Stimulated activated CD4-positive, alpha-beta T cell treated with anti-CD3 and anti-CD28 coated beads, Interleukin-1b, Interleukin-23, amount 100 ng/mL, for 1 hour (primary cell): Measurements from ENCODE around the gene OLFM2.

Source experiments
- DNase-seq, 2 donors: peaks; one replicate each; pipeline ENCODE4 v3.0.0-alpha.2; 2020; ENCODE audit warnings: low read depth in 2 of 2

OLFM2 gene

DNA sequence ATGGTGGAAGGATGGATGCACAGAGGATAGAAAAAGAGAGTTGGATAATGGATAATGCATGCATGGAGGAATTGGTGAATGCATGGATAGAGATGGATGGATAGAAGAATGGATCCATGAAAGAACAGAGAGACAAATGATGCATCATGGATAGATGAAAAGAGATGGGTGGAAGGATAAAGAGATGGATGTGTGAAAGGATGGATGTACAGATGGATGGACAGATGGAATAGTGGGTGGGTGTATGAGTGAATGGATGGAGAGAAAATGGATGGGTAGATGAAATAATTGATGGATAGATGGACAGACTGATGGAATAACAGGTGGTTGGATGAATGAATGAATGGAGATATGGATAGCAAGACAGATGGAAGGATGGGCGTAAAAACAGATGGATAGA is 25.7 kb downstream of the OLFM2 start:
- no peak for DNase-seq

DNA sequence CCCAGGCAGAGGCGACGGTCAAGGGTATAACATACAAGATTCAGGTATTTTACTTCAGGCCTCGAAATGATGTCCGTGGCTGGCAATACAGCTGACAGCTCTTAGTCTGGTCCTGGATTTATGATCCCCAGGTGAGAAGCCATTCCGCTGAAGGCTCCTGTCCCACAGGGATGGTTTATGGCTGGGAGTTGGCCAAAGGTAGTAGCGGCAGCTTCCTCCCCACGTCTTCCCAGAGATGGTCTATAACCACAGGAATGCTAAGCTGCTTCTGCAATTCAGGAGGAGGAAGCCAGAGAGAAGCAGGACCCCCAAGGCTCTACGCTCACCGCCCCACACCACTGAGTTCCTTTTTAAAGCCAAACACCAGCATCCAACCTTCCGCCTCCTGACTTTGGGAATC is 27.1 kb downstream of the OLFM2 start:
- no peak for DNase-seq

DNA sequence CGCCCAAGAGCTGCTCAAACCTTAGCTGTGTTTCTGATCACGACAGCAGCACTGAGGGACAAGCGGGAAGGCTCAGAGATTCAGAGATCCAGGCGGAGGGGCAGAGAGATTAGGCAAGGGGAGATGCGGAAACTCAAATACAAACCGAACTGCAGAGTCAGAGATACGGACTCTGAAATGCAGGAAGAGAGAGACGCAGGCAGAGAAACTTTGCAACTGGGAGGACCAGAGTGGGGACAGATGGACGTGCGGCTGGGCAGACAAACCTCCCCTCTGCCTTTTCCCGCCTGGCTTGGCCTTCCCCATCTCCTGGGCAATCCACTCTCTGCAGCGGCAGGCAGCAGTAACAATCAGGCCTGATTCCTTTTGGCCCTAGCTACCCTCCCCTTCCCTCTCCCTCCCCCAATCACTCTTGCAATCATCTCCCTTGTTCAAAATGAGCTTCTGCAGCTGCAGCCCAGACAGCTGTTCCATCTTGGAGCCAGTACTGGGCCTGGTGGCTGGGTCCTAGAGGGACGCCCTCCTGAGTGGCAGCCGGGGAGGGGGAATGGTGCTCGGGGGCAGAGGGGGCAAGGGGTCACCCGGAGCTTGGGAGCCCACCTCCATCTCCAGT is 29.7 kb downstream of the OLFM2 start:
- DNase-seq: no peak

DNA sequence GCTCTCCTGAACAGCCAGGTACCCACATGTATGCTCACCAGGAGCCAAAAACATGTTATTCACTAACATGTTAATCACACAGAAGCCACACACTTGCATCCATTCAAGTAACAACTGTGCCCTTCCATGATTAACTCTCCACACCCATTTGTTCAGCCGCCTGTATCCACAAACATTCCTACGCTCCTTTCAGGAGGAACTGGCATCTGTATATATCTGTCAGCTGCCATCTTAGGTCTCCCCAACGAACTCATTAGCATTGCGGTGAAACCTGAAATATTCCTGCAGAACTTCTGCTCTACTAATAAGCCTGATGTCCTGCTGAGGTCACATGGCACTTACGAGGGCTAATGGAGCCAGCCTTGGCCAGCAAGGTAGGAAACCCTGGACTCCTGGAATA is 33.0 kb downstream of the OLFM2 start:
- DNase-seq: no peak

DNA sequence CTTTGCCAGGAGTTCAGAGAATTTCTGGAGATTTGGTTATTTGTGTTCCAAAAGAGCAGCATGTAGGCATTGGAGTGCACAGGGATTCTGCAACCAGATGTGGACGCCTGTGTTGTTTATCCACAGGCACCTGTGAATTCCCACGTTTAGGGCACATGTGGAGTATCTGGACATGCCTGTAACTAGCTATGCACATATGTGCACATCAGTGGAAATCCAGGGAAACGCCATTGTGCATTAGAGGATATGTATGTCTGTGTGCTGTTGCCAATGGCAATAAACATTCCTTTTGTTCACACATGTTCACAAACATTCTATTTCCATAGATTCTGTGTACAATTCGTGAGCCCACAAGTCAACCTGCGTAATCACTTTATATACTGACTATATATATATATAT is 34.7 kb downstream of the OLFM2 start:
- DNase-seq: no peak

DNA sequence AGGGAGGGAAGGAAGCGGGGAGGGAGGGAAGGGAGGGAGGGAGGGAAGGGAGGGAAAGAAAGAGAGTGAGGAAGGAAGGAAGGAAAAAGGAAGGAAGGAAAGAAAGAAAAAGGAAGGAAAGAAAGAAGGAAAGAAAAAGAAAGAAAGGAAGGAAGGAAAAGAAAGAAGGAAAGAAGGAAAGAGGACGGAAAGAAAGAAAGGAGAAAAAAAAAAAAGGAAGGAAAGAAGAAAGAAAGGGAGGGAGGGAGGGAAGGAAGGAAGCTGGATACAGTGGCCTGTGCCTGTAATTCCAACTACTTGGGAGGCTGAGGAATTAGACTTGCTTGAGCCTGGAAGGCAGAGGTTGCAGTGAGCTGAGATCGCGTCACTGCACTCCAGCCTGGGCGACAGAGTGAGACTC is 35.3 kb downstream of the OLFM2 start:
- DNase-seq: no peak

DNA sequence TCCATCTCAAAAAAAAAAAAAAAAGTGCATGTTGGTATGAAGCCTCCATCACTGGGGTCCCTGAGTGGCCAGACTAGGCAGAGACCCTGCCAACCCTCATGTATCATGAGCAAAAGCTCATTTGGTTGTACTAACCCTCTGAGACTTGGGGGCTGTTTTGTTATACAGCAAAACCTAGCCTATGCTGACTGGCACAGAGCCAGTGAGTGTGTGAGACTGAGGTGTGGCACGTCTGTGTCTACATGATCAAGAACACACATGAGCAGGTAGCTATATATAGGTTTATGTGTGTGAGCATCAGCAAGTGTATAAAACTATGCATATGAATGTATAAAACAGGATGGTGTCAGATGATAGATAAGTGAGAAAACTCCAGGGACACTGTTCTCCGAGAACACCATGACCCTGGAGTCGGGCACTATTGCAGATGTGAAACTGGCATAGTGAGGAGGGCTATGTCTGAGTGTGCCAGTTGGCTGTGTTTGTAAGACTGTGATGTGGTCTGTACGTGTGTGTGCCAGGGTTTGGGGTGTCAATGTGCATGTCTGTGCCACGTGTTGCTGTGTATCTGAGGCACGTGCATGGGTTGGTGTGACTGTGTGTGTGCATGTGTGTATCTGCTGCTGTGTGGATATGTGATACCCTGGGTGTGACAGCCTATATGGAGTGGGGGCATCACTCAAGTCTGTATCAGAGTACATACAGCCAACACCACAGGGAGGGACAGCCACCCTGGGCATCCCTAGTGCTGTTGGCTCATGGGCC is 44.5 kb downstream of the OLFM2 start:
- DNase-seq: no peak

DNA sequence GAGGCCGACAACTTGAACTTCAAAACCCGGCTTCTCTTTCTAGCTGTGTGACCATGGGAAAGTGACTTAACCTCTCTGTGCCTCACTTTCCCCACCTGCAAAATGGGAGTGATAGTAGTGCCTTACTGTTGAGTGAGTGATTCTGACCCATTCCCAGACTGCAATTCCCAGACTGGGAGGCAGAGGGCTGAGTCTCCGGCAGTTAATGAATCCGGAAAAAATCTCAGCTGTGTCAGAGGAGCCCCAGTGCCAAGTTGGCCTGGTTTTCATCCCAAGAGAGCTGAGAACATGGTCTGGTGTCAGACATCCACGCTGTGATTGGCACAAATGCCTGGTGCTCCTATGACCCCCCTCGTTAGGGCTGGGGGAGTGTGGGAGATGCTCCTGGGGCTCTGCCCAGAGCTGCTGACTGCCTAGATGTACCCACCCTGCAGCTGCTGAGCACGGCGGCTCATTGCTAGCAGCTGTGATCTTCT is 51.2 kb downstream of the OLFM2 start:
- no peak for DNase-seq

DNA sequence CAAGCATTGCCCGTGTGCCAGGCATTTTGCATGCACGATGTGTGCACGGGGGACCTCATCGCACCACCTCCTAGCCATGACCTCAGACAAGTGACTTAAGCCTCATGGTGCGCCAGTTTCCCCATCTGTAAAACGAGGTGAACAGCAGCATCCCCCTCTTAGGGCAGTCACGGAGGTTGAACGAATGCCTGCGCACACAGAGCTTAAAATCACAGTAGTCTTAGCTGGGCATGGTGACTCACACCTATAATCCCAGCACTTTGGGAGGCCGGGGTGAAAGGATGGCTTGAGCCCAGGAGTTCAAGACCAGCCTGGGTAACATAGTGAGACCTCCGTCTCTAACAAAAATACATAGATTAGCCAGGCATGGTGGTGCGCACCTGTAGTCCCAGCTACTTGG is 52.6 kb downstream of the OLFM2 start:
- DNase-seq: no peak

DNA sequence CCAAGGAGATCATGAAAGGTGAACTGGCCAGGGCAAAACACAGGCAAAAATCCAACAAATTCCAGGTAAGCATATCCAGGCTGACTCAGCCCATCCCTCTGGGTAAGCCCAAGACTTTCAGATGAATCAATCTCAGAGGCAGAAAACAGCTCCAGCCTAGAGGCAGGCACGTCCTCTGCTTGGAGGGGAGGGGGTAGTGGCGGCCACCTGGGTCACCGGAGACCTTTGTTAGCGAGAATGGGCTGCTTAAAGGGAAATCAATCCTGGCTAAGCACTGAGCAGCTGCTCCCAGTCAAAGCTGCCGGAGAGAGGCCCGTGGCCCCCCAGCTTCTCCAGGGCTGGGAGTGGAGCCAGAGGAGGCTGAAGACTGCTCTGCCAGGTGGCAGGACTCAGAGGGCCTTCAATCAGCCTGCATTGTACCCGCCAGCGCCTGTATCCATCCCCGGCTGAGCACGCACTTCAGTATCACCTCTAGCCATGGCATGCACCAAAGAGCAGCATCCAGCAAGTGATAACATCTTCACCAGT is 53.0 kb downstream of the OLFM2 start:
- no peak for DNase-seq

DNA sequence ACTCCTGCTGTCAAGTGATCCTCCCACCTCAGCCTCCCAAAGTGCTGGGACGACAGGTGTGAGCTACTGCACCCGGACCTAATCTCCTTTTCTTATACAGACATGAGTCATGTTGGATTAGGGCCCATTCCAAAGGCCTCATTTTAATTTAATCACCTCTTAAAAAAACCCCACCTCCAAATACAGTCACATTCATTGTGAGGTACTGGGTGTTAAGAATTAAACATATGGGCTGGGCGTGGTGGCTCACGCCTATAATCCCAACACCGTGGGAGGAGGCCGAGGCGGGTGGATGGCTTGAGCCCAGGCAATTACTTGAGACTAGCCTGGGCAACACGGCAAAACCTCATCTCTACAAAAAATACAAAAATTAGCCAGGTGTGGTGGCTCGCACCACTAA is 54.6 kb downstream of the OLFM2 start:
- DNase-seq: no peak

DNA sequence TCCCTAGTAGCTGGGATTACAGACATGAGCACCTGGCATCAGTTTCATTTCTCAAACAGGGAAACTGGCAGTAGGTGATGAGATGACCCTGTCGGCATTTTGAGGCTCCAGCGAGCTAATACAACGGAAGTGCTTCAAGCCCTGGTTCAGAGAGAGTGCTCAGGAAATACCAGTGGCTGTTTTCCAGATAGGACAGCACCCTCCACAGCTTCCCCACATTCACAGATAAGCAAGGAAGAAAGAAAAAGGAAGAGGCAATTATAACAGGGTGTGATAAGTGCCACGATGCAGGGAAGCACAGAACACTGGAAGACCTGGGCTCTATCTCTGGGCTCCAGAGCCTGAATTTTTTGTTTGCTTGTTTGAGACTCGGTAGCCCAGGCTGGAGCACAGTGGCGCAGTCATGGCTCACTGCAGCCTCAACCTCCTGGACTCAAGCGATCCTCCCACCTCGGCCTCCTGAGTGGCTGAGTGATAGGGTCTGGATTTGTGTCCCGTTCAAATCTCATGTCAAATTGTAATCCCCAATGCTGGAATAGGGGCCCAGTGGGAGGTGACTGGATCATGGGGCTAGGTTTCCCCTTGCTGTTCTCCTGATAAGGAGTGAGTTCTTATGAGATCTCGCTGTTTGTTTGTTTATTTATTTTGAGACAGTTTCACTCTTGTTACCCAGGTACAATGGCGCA is 57.7 kb downstream of the OLFM2 start:
- no peak for DNase-seq

DNA sequence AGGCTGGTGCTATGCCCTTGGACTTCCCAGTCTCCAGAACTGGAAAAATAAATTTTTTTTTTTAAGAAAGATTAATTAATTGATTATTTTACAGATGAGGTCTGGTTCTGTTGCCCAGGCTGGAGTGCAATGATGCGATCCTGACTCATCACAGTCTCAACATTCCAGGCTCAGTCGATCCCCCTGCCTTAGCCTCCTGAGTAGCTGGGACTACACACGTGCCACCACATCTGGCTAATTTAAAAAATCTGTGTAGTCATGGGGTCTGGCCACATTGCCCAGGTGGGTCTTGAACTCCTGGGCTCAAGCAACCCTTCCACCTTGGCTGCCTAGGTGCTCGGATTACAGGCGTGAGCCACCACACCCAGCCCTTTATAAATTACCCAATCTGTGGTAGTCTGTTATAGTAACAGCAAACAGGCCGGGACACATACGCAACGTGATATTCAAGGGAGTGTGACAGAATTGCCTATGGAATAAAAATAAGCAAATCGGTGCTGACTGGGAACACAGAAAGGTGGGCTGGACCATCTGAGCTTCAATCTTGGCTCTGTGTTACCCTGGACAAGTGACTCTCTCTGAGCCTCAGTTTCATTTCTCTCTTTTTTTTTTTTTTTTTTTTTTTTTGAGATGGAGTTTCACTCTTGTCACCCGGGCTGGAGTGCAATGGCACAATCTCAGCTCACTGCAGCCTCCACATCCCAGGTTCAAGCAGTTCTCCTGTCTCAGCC is 58.4 kb downstream of the OLFM2 start:
- DNase-seq: no peak

DNA sequence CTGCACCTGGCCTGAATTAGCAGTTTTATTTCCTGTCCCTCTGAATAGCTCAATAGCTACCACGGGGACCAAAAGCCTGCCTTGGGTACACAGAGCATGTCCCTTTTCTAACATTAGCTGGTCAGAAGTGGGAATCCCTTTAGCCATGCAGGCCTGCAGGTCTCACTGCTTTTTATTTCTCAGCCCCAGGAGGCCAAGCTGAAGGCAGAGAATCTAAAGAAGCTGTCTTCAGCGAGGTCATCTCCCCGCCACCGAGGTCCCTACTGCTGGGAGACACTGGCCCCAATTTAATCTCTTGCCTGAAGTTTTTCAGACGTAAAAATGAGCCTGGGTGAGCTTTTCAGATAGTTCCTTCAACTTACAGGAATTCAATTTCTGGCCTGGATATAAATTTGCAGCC is 60.5 kb downstream of the OLFM2 start:
- no peak for DNase-seq

DNA sequence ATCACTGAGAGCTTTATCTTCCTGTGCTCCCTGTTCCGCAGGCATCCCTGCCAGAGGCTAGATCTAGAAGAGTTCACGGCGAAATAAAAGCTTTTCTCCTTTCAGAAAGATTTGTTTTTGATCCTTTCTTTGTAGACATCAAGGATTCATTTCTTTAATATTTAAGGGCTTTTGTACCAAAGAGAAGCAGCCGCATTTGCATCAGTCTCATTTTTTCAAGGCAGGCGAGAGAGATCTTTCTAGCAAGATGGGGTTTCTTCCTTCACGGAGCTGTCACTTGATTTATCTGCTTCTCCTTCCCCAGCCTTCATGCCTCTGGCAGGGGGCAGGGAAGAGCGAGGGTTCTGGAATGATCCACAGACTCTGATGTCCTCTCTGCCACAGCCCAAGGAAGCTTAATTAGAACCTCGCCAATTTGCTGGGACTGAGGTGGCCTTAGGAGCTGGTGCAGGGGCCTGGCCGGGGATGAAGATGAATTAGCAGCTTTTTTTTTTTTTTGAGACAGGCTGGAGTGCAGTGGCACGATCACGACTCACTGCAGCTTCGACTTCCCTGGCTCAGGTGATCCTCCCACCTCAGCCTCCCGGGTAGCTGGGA is 61.2 kb downstream of the OLFM2 start:
- no peak for DNase-seq

DNA sequence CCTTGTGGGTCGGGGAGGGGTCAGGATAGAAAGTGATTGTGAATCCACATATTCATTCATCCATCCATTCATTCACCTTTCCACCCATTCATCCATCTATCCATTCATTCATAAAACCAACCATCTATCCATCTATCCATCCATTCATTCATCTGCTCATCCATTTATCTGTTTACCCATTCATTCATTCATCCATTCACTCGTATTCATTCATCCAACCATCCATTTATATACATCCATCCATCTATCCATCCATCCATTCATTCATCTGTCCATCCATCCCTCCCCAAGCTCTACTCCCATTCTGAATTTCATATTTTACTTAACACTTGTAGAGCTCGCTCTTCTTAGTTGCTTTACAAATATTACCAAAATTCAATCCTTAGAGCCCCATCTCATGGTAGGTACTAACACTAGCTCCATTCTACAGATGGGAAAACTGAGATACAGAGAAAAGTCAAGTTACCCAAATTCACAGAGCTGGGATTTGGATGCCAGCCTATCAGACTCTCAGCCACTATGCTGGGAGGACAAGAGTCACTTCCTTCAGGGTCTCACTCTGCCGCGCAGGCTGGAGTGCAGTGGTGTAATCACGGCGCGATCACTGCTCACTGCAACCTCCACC is 63.6 kb downstream of the OLFM2 start:
- no peak for DNase-seq

DNA sequence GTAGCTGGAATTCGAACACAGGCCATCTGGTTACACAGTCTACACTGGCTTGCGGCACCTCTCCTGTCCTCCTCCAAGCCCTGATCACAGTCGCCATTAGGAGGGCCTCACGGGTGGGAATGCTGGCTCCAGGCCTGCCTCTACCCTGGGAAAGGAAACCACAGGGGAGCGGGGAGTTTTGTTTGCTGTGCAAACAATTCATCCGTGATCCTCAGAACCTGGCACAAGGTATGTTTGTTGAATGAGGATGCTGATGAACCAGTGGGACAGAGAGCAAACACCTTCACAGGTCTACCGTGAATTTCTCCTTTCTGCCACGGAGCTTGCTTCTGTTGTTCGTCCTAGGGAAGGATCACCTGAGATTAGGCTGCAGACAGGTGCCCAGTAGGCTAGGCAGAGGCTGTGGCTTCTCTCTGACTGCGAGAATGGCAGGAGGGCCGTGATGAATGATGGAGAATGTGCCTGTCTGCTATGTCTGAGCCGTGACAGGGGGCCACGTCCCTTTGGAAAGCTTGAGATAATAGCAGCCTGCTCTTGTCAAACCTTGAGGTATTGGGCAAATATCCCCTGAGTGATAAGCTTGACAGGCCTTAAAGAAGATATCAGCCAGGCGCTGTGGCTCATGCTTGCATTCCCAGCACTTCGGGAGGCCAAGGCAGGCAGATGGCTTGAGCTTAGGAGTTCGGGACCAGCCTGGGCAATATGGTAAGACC is 64.5 kb downstream of the OLFM2 start:
- DNase-seq: no peak

DNA sequence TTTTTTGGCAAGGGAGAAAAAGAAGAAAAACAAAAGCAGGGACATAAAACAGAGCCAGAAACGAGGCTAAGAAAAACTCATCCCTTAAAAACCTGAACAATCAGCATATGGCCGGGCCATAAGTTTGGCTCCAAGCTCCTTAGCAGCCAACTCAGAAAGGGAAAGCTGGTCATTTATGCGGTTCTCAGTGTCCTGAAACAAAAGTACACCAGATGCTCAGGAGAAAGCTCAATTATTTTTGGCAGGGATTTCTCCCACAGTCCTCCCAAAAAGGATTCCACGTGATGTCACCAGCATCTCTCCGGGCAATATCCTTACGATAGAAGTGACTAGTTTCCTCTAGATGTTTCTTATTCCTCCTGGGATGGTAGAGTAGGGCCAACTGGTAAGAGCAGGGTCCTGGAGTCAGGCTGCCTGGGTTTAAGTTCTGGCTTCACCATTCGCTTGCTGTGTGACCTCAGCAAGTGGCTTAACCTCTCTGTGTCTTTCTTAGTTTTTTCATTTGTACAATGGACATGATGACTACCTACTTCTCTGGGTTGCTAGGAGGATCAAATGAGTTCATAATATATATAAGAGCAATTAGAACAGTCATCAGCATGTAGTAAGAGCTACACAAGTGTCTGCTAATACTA is 67.2 kb downstream of the OLFM2 start:
- no peak for DNase-seq

DNA sequence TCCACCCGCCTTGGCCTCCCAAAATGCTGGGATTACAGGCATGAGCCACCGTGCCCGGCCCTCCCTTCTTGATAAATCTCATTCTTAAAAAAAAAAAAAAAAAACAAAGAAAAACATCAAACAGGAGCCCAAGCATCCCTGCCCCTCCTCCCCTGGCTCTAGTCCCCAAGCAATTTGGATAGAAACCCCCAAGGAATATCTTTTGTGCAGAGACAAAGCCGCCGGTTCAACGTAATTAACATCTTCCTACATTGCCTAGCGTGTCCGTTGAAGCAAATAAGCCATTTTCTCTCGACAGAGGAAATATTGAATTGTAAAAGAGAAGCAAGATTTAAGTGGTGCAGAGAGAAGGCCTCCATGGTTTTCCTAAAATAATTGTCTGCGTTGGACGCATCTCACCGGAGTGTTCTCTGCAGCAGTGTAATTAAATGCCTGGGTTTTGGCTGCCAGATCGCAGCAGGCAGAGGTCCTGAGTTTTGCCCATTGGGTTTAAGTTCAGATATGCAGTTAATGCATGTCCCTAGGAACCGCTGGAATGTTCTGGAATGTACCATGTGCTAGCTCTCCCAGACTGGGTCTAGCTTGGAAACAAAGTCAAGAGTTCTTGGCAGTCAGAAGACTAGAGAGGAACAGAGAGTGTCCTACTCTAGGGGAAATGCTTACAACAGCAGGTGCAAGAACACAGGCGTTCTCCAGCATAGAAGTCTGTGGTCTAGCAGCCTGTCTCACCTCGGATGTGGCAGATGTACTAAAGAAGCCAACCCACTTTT is 70.4 kb downstream of the OLFM2 start:
- no peak for DNase-seq
